HuH-7 (cell line): ENCODE data around the gene ARHGEF38.
"Not testable (repeated sequence)": the region's sequence is repeated elsewhere in the genome, so short reads cannot be mapped to it uniquely, and the experiment has no call there.

Experiments
- DNase-seq: peaks from one replicate; pipeline ENCODE4 v3.0.0; 2011; ENCODE audit warnings: low spot score

Gene ARHGEF38

GRCh38 chr4:105657117-105657765 is 104.8 kb downstream of the ARHGEF38 start:
- DNase-seq = no peak

- no peak for DNase-seq
Observed at GRCh38 chr4:105659190-105659589, 106.8 kb downstream of the ARHGEF38 start.

- no peak for DNase-seq
Observed at GRCh38 chr4:105661028-105661427, 108.6 kb downstream of the ARHGEF38 start.

- DNase-seq = no peak
Observed at GRCh38 chr4:105662935-105663675, 110.7 kb downstream of the ARHGEF38 start.

- peak; percentile 10 for DNase-seq
Observed at GRCh38 chr4:105666693-105667092, 114.3 kb downstream of the ARHGEF38 start.

- DNase-seq = no peak
Observed at GRCh38 chr4:105670684-105671083, 118.3 kb downstream of the ARHGEF38 start.

GRCh38 chr4:105671301-105671700 is 118.9 kb downstream of the ARHGEF38 start:
- DNase-seq = no peak

- DNase-seq = no peak
Observed at GRCh38 chr4:105674011-105674410, 121.6 kb downstream of the ARHGEF38 start.

- DNase-seq = no peak
Observed at GRCh38 chr4:105677709-105678108, 125.3 kb downstream of the ARHGEF38 start.

GRCh38 chr4:105679186-105679585 is 126.8 kb downstream of the ARHGEF38 start:
- no peak for DNase-seq

- DNase-seq = no peak
Observed at GRCh38 chr4:105683038-105683437, 130.6 kb downstream of the ARHGEF38 start.

- DNase-seq = no peak
Observed at GRCh38 chr4:105686571-105686970, 134.2 kb downstream of the ARHGEF38 start.

- not testable (repeated sequence) for DNase-seq
Observed at GRCh38 chr4:105694812-105695211, 142.4 kb downstream of the ARHGEF38 start.

GRCh38 chr4:105695832-105696231 is 143.4 kb downstream of the ARHGEF38 start:
- not testable (repeated sequence) for DNase-seq

- no peak for DNase-seq
Observed at GRCh38 chr4:105698607-105699006, 146.2 kb downstream of the ARHGEF38 start.

- DNase-seq = no peak
Observed at GRCh38 chr4:105707782-105708180, 155.4 kb downstream of the ARHGEF38 start.

GRCh38 chr4:105708181-105709080 is 156.0 kb downstream of the ARHGEF38 start, which contains the start of the genes GSTCD and INTS12:
Gene GSTCD, plus strand, starts transcription at chr4:105708784. Its CDS starts 8,830 bp downstream, at chr4:105717614.
Gene INTS12, minus strand, starts transcription at chr4:105708689. Its CDS starts 8,684 bp downstream, at chr4:105700005.
- DNase-seq = peak; percentile 58

GRCh38 chr4:105709081-105709450 is 156.6 kb downstream of the ARHGEF38 start:
- DNase-seq = peak; percentile 23

- no peak for DNase-seq
Observed at GRCh38 chr4:105710012-105710600, 157.7 kb downstream of the ARHGEF38 start.

GRCh38 chr4:105710678-105711077 is 158.3 kb downstream of the ARHGEF38 start:
- DNase-seq = no peak

GRCh38 chr4:105712766-105713165 is 160.3 kb downstream of the ARHGEF38 start:
- DNase-seq = no peak

GRCh38 chr4:105714071-105714521 is 161.7 kb downstream of the ARHGEF38 start:
- DNase-seq = no peak
